BLaER1 treated with 17β-estradiol and CSF1 and Interleukin-3, amounts not matched to agents 10 nM and 100 nM (cell line): ENCODE data around the gene GRAP2.
A peak's percentile ranks its signal among the peaks of the same experiment; 100 is the strongest.

Source experiments
- H3K27ac ChIP-seq, 11 experiments: shearing (Covaris generic); formaldehyde crosslinking; 2 replicates each; pipeline ENCODE4 v1.8.1; 2022
- H3K27me3 ChIP-seq, 11 experiments: shearing (Covaris generic); formaldehyde crosslinking; 2 replicates each; pipeline ENCODE4 v1.8.1; 2022
- H3K36me3 ChIP-seq, 11 experiments: shearing (Covaris generic); formaldehyde crosslinking; 2 replicates each; pipeline ENCODE4 v1.8.1; 2022
- H3K4me1 ChIP-seq, 10 experiments: shearing (Covaris generic); formaldehyde crosslinking; 2 replicates each; pipeline ENCODE4 v1.8.1; 2022
- H3K4me2 ChIP-seq, 11 experiments: shearing (Covaris generic); formaldehyde crosslinking; 2 replicates each; pipeline ENCODE4 v1.8.1; 2022
- H3K4me3 ChIP-seq, 10 experiments: shearing (Covaris generic); formaldehyde crosslinking; 2 replicates each; pipeline ENCODE4 v1.8.1; 2022
- H3K9ac ChIP-seq, 11 experiments: shearing (Covaris generic); formaldehyde crosslinking; 2 replicates each; pipeline ENCODE4 v1.8.1; 2022
- H3K9me3 ChIP-seq, 11 experiments: shearing (Covaris generic); formaldehyde crosslinking; replicated peaks in 1 of 11; 2 replicates each; pipeline ENCODE4 v1.8.1; 2022
- H4K20me1 ChIP-seq, 11 experiments: shearing (Covaris generic); formaldehyde crosslinking; 2 replicates each; pipeline ENCODE4 v1.8.1; 2022
- Cebpa-rat ChIP-seq, 11 experiments: shearing (Covaris generic); IDR thresholded peaks; 2 replicates each; pipeline ENCODE4 v1.8.1; 2022

GRAP2 gene

GRCh38 chr22:39935612-39936011 lies 34.7 kb downstream of the GRAP2 start:
- Histone ChIP-seq H3K27me3 (no peaks in the 10 kb centered on the region), H3K36me3 (no peaks in the 10 kb centered on the region), H3K4me2 (peak overlapping the region in 2 of 11 experiments; percentile 12 to 54; a peak in 3 of 22 replicates), H3K9ac (no peak overlapping the region), H3K9me3 (no peaks in the 10 kb centered on the region), H4K20me1 (no peaks in the 10 kb centered on the region), H3K4me1 (peaks cover 21 to 63% (median 43%) of the 10 kb centered on the region in 10 experiments), H3K4me3 (no peak overlapping the region), H3K27ac (no peak overlapping the region)
- no peak for TF ChIP-seq Cebpa-rat (IDR thresholded peaks at IDR 0.05)

DNA sequence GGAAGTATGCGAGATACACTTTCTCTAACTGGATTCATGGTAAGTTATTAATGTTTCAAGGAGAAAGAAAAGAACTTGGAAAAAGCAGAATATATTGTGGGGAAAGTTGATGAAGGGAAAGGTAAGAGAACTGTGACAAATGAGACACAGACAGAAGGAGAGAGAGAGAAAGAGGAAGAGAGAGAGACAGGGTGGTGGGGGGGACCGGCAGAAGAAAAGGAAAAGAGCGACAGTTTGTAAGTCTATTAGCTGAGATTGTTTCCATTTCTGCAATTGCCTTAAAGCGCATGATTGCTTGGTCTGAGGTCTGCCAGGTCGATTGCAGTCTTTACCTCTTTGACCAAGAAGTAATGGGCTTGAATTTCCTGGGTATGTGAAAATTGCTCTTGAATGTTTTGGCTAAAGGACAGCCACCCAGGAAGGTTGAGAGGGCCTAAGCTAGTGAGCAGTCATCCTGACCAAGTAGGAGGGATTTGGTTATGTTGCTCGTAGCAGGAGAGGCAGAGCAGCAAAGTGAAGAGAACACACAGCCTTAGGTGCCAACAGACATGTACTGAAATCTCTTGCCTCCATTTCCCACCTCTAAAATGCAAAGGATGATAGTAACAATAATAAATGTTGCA lies 35.8 kb downstream of the GRAP2 start:
- Histone ChIP-seq H3K4me1 (peaks cover 14 to 53% (median 34%) of the 10 kb centered on the region in 10 experiments), H3K4me2 (peak overlapping the region in 8 of 11 experiments; percentile 10 to 54 (median 30); a peak in 10 of 22 replicates), H3K9me3 (no peaks in the 10 kb centered on the region), H3K27ac (no peak overlapping the region), H3K27me3 (no peaks in the 10 kb centered on the region), H3K9ac (no peak overlapping the region), H3K4me3 (no peak overlapping the region), H3K36me3 (no peaks in the 10 kb centered on the region), H4K20me1 (no peaks in the 10 kb centered on the region)
- no peak for TF ChIP-seq Cebpa-rat (IDR thresholded peaks at IDR 0.05)

GRCh38 chr22:39937906-39938305 lies 37.0 kb downstream of the GRAP2 start:
- Histone ChIP-seq H3K27me3 (no peaks in the 10 kb centered on the region), H3K4me1 (peaks cover 14 to 49% (median 29%) of the 10 kb centered on the region in 10 experiments), H3K9ac (no peak overlapping the region), H3K4me3 (no peak overlapping the region), H3K36me3 (no peaks in the 10 kb centered on the region), H3K4me2 (no peak overlapping the region), H3K9me3 (no peaks in the 10 kb centered on the region), H3K27ac (no peak overlapping the region), H4K20me1 (no peaks in the 10 kb centered on the region)
- no peak for TF ChIP-seq Cebpa-rat (IDR thresholded peaks at IDR 0.05)

DNA sequence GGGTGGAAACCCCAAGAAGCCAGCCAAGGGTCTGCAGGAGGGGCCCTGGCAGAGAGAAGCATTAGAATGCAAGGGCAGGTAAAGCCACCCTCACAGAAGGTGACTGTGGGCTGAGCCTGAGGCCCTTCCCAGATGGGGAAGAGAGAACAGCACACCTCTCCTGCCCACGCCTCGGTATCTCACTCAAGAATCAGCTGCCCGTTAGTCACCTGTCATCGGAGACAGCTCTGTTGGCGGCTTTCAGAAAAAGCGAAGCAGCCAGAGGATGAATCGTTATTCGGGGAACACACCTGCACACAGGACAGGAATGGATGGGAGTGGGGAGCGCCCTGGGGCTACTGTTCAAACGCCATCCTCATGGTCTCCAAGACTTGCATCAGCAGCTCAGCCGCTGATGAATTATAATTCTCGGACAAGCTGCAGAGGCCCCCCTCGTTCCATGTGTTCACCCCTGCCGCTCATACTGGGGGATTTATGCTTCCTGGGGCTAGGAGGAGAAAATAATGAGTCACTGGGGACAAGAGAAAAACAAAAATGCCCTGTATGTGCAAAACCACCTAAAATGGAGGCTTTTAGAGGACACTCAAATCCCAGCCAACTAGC lies 37.7 kb downstream of the GRAP2 start:
- Histone ChIP-seq H3K9ac (no peak overlapping the region), H3K27me3 (no peaks in the 10 kb centered on the region), H3K4me3 (no peak overlapping the region), H3K36me3 (no peaks in the 10 kb centered on the region), H3K9me3 (no peaks in the 10 kb centered on the region), H3K4me2 (no peak overlapping the region), H4K20me1 (no peaks in the 10 kb centered on the region), H3K4me1 (peaks cover 10 to 49% (median 24%) of the 10 kb centered on the region in 10 experiments), H3K27ac (no peak overlapping the region)
- TF ChIP-seq Cebpa-rat (IDR thresholded peaks at IDR 0.05), result no peak

DNA sequence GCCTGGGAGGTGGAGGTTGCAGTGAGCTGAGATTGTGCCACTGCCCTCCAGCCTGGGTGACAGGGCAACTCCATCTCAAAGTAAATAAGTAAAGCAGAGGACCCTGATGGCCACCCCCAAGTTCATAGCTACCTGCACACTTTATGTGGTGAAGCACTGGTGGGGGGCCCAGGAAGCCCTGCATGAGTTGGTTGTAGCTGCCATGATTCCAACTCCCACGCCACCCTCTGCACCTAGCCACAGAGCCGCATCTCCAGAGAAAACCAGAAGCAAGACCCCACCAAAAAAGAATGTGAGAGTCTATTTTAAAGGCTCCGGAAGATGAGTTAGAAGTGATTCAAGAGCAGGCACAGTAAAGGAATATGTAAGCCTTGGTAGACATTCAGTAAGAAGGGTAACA lies 38.9 kb downstream of the GRAP2 start:
- peaks cover 0 to 40% (median 15%) of the 10 kb centered on the region in 10 experiments; a peak in 14 of 20 replicates for H3K4me1 ChIP-seq
- no peak overlapping the region for H3K27ac ChIP-seq

DNA sequence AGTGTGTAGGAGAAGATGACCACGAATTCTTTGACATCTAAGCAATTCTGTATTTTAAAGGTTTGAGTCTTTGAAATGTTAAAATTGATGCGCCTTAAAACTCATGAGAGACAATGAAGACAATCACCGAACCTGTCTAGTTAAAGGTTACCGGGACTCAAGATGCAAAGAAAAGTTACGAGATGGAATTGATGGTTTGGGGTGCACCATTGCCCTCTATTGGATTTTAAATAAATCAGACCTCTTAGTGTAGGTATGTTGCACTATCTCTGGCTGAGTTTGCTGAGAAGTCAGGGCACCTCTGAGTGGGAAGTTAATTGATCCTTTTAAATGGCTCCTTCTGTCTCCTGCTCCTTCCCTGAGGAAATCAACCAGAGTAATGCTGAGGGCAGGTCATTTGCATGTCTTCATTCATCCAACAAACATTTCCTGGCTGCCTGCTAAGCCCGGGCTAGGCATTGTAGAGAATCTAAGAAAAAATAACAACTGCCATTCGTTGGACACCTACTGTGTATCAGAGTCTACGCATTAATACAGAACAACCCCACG lies 39.9 kb downstream of the GRAP2 start:
- Histone ChIP-seq H3K4me2 (no peak overlapping the region), H3K36me3 (no peaks in the 10 kb centered on the region), H3K27me3 (no peaks in the 10 kb centered on the region), H3K9ac (no peak overlapping the region), H3K4me3 (no peak overlapping the region), H4K20me1 (no peaks in the 10 kb centered on the region), H3K4me1 (peaks cover 0 to 32% (median 12%) of the 10 kb centered on the region in 10 experiments; a peak in 14 of 20 replicates), H3K9me3 (no peaks in the 10 kb centered on the region), H3K27ac (no peak overlapping the region)
- no peak for TF ChIP-seq Cebpa-rat (IDR thresholded peaks at IDR 0.05)

More for the DNA sequence above, 38.9 kb downstream of the GRAP2 start:
- no peak for TF ChIP-seq Cebpa-rat (IDR thresholded peaks at IDR 0.05)
- Histone ChIP-seq H4K20me1 (no peaks in the 10 kb centered on the region), H3K4me2 (no peak overlapping the region), H3K9ac (no peak overlapping the region), H3K9me3 (no peaks in the 10 kb centered on the region), H3K36me3 (no peaks in the 10 kb centered on the region), H3K4me3 (no peak overlapping the region), H3K27me3 (no peaks in the 10 kb centered on the region)

DNA sequence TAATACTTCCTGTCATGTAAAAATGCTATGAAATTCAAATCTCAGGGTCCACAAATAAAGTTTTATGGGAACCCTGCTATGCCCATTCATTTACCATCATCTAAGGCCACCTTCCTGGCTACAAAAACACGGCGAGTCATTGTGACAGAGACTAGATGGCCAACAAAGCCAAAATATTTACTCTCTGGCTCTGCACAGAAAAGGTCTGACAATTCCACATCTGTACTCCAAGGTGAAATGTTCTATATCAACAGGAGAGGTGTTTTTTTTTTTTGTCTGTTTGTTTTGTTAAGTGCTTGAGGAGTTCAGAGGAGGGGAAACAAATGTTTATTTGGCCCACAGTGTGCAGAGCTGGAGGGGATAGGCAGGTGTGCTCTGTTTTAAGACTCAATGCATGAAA lies 40.7 kb downstream of the GRAP2 start:
- Histone ChIP-seq H3K4me3 (no peak overlapping the region), H3K36me3 (no peaks in the 10 kb centered on the region), H3K9ac (no peak overlapping the region), H4K20me1 (0 out of 22 replicates have a peak, but pooled peaks cover 0 to under 1% (median 0%) of the 10 kb centered on the region in 11 experiments), H3K4me2 (no peak overlapping the region), H3K4me1 (peaks cover 2 to 32% (median 13%) of the 10 kb centered on the region in 10 experiments), H3K27me3 (no peaks in the 10 kb centered on the region), H3K9me3 (no peaks in the 10 kb centered on the region), H3K27ac (no peak overlapping the region)
- no peak for TF ChIP-seq Cebpa-rat (IDR thresholded peaks at IDR 0.05)

GRCh38 chr22:39942439-39943230 lies 41.8 kb downstream of the GRAP2 start:
- TF ChIP-seq Cebpa-rat (IDR thresholded peaks at IDR 0.05), result peak in 1 of 11 experiments; percentile 16; a peak in 1 of 22 replicates
- Histone ChIP-seq H3K9me3 (no peaks in the 10 kb centered on the region), H4K20me1 (peaks cover 0 to 4% (median 0%) of the 10 kb centered on the region in 11 experiments; a peak in 1 of 22 replicates), H3K4me2 (peak overlapping the region in 4 of 11 experiments; percentile 14 to 44 (median 36); a peak in 6 of 22 replicates), H3K4me1 (peaks cover 12 to 36% (median 17%) of the 10 kb centered on the region in 10 experiments), H3K27ac (peak overlapping the region in 2 of 11 experiments; percentile 4; a peak in 1 of 22 replicates), H3K27me3 (0 out of 22 replicates have a peak, but pooled peaks cover 0 to 4% (median 0%) of the 10 kb centered on the region in 11 experiments), H3K4me3 (no peak overlapping the region), H3K9ac (no peak overlapping the region), H3K36me3 (no peaks in the 10 kb centered on the region)

DNA sequence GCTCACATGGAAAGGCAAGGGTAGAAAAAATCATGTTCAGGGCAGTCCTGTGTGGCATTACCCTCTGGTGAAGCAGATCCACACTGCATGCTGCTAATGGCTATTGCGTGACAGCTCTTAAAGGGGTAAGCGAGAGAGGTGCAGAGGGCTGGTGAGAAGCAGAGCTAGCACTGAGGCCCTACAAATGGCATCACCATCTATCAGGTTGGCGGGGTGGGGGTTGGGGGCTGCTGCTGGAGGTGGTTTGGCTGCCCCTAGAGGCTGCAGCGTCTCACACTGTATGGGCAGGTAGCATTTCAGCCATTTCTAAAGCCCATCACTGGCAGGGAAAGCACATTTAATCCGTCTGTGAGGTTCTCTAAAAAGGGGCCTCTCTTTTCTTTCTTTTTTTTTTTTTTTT lies 42.5 kb downstream of the GRAP2 start:
- Histone ChIP-seq H3K27ac (peak overlapping the region in 2 of 11 experiments; percentile 4; a peak in 1 of 22 replicates), H3K4me1 (peaks cover 12 to 36% (median 19%) of the 10 kb centered on the region in 10 experiments), H3K9me3 (no peaks in the 10 kb centered on the region), H3K4me2 (peak overlapping the region in 5 of 11 experiments; percentile 14 to 44 (median 31); a peak in 5 of 22 replicates), H4K20me1 (peaks cover 0 to 4% (median 0%) of the 10 kb centered on the region in 11 experiments; a peak in 1 of 22 replicates), H3K36me3 (no peaks in the 10 kb centered on the region), H3K4me3 (no peak overlapping the region), H3K27me3 (peaks cover 0 to 10% (median 0%) of the 10 kb centered on the region in 11 experiments; a peak in 2 of 22 replicates), H3K9ac (no peak overlapping the region)
- no peak for TF ChIP-seq Cebpa-rat (IDR thresholded peaks at IDR 0.05)
